IMR-90 (cell line): ENCODE results near the gene SLC38A3. TPM values are rescaled to one million over a fixed set of nuclear protein-coding genes. Genes with fewer than 3 reads are reported as not detected.
A peak's percentile ranks its signal among the peaks of the same experiment; 100 is the strongest.

Experiments
- ATAC-seq: fragments of 200-7000 bp; cut with Tn5 transposase; 2 replicates; pipeline ENCODE4 v1.9.1; 2020; ENCODE audit warnings: low read depth, mild to moderate bottlenecking, moderate library complexity
- BruUV-seq: library from RNA; stranded (reverse); fragments of 400-500 nt; replicated peaks from 2 replicates; lab custom pipeline; 2021; lab: Mats Ljungman, UMichigan
- CTCF ChIA-PET: fragments of 300-600 bp; formaldehyde crosslinking; extraction: SDS; loops from one replicate; lab custom pipeline; 2021; ENCODE audit warnings: antibody characterized with exemption; lab: Yijun Ruan, JAX
- POLR2A ChIA-PET: fragments of 300-600 bp; sonication (Branson Sonifier 250); formaldehyde crosslinking; loops from one replicate; lab custom pipeline; 2022; ENCODE audit warnings: antibody characterized with exemption; ENCODE audit not compliant: unreplicated experiment; lab: Charles Lee
- DNase-seq: peaks from one replicate; pipeline ENCODE4 v3.0.0; 2013
- H2AFZ ChIP-seq: replicated peaks from 2 replicates; pipeline ENCODE3; 2013; ENCODE audit warnings: low read length, mild to moderate bottlenecking; ENCODE audit not compliant: poor library complexity
- H2AK5ac ChIP-seq: 2 replicates; pipeline ENCODE4 v1.6.1; 2013; ENCODE audit warnings: low read depth, low read length, inconsistent platforms
- H2AK9ac ChIP-seq: replicated peaks from 2 replicates; pipeline ENCODE3; 2013; ENCODE audit warnings: mild to moderate bottlenecking, low read depth, low read length, moderate library complexity; ENCODE audit not compliant: poor library complexity
- H2BK120ac ChIP-seq: 2 replicates; pipeline ENCODE4 v1.6.1; 2013; ENCODE audit warnings: low read depth, low read length, inconsistent platforms
- H2BK15ac ChIP-seq: 3 replicates; pipeline ENCODE4 v1.6.1; 2013; ENCODE audit warnings: low read depth, low read length, inconsistent platforms
- H2BK20ac ChIP-seq: 2 replicates; pipeline ENCODE4 v1.6.1; 2013; ENCODE audit warnings: low read depth, mild to moderate bottlenecking, inconsistent platforms, low read length, moderate library complexity
- H2BK5ac ChIP-seq: 2 replicates; pipeline ENCODE4 v1.6.1; 2013; ENCODE audit warnings: mild to moderate bottlenecking, low read depth, low read length, inconsistent platforms; ENCODE audit not compliant: poor library complexity, severe bottlenecking
- H3K14ac ChIP-seq: replicated peaks from 2 replicates; pipeline ENCODE4 v1.6.1; 2013; ENCODE audit warnings: low read depth, low read length, inconsistent platforms
- H3K18ac ChIP-seq: 2 replicates; pipeline ENCODE4 v1.6.1; 2013; ENCODE audit warnings: low read depth, low read length, control low read depth
- H3K23ac ChIP-seq: 2 replicates; pipeline ENCODE4 v1.6.1; 2013; ENCODE audit warnings: low read depth, low read length, inconsistent platforms
- H3K27ac ChIP-seq: 2 replicates; pipeline ENCODE4 v1.5.1; 2013; ENCODE audit warnings: mild to moderate bottlenecking, control low read depth, low read length; ENCODE audit not compliant: insufficient read depth
- H3K27me3 ChIP-seq: 2 replicates; pipeline ENCODE4 v1.6.1; 2013; ENCODE audit warnings: low read length; ENCODE audit not compliant: control insufficient read depth, insufficient read depth
- H3K36me3 ChIP-seq: 2 replicates; pipeline ENCODE4 v1.6.1; 2013; ENCODE audit warnings: low read length, mixed read lengths; ENCODE audit not compliant: control insufficient read depth, insufficient read depth
- H3K4ac ChIP-seq: 2 replicates; pipeline ENCODE4 v1.6.1; 2013; ENCODE audit warnings: low read depth, low read length, inconsistent platforms
- H3K4me1 ChIP-seq: 2 replicates; pipeline ENCODE4 v1.6.1; 2013; ENCODE audit warnings: low read length, mixed read lengths; ENCODE audit not compliant: control insufficient read depth, insufficient read depth
- H3K4me2 ChIP-seq: 2 replicates; pipeline ENCODE4 v1.6.1; 2013; ENCODE audit warnings: low read depth, mild to moderate bottlenecking, control low read depth, low read length, moderate library complexity
- H3K4me3 ChIP-seq: 2 replicates; pipeline ENCODE4 v1.5.1; 2013; ENCODE audit warnings: low read depth, mild to moderate bottlenecking, control low read depth, low read length, moderate library complexity; ENCODE audit not compliant: insufficient read depth
- H3K56ac ChIP-seq: 2 replicates; pipeline ENCODE4 v1.6.1; 2013; ENCODE audit warnings: low read length, inconsistent platforms; ENCODE audit not compliant: insufficient read depth; ENCODE audit errors: extremely low read depth
- H3K79me1 ChIP-seq, 2 experiments: 2 replicates each; pipeline ENCODE4 v1.6.1; 2013; ENCODE audit warnings: low read length in 2 of 2, inconsistent platforms in 1 of 2, low read depth in 1 of 2
- H3K9ac ChIP-seq: 2 replicates; pipeline ENCODE4 v1.6.1; 2013; ENCODE audit warnings: low read depth, low read length, control low read depth
- H3K9me1 ChIP-seq: 2 replicates; pipeline ENCODE4 v1.6.1; 2013; ENCODE audit warnings: low read length, inconsistent platforms; ENCODE audit not compliant: insufficient read depth
- H3K9me3 ChIP-seq: 2 replicates; pipeline ENCODE4 v1.6.1; 2013; ENCODE audit warnings: low read length; ENCODE audit not compliant: control insufficient read depth, insufficient read depth
- H4K20me1 ChIP-seq: 2 replicates; pipeline ENCODE4 v1.6.1; 2013; ENCODE audit warnings: low read length, inconsistent platforms; ENCODE audit not compliant: insufficient read depth
- H4K5ac ChIP-seq: 2 replicates; pipeline ENCODE4 v1.6.1; 2013; ENCODE audit warnings: mild to moderate bottlenecking, low read depth, low read length, control low read depth
- H4K8ac ChIP-seq, 2 experiments: 2 replicates each; pipeline ENCODE4 v1.6.1; 2013; ENCODE audit warnings: low read depth in 2 of 2, low read length in 2 of 2, control low read depth in 1 of 2, inconsistent platforms in 1 of 2
- H4K91ac ChIP-seq: 2 replicates; pipeline ENCODE4 v1.6.1; 2013; ENCODE audit warnings: low read depth, low read length, inconsistent platforms; ENCODE audit not compliant: insufficient read depth
- CHD1 ChIP-seq: IDR thresholded peaks from 2 replicates; pipeline ENCODE4 v1.6.1; 2012; ENCODE audit warnings: low read depth, low read length, improper control_type of control experiment
- FOS ChIP-seq: fragments of 150-350 bp; IDR thresholded peaks from 2 replicates; pipeline ENCODE4 v1.6.1; 2016; ENCODE audit warnings: low read depth, low read length
- MAFK ChIP-seq: IDR thresholded peaks from 2 replicates; pipeline ENCODE4 v1.6.1; 2012; ENCODE audit warnings: low read depth, low read length, improper control_type of control experiment
- MAZ ChIP-seq: IDR thresholded peaks from 2 replicates; pipeline ENCODE4 v1.6.1; 2012; ENCODE audit warnings: low read depth, mild to moderate bottlenecking, low read length, improper control_type of control experiment, moderate library complexity, borderline replicate concordance
- NFE2L2 ChIP-seq: fragments of 150-350 bp; IDR thresholded peaks from 2 replicates; pipeline ENCODE4 v1.6.1; 2016; ENCODE audit warnings: low read depth, mild to moderate bottlenecking, low read length
- POLR2A ChIP-seq: IDR thresholded peaks from 2 replicates; pipeline ENCODE4 v1.6.1; 2012; ENCODE audit warnings: mild to moderate bottlenecking, low read depth, low read length
- RAD21 ChIP-seq: IDR thresholded peaks from 2 replicates; pipeline ENCODE4 v1.6.1; 2012; ENCODE audit warnings: low read length, improper control_type of control experiment
- RCOR1 ChIP-seq: IDR thresholded peaks from 2 replicates; pipeline ENCODE4 v1.6.1; 2012; ENCODE audit warnings: mild to moderate bottlenecking, low read length, improper control_type of control experiment; ENCODE audit not compliant: insufficient replicate concordance
- RFX5 ChIP-seq: IDR thresholded peaks from 2 replicates; pipeline ENCODE4 v1.8.0; 2012; ENCODE audit warnings: low read depth, mild to moderate bottlenecking, low read length, moderate library complexity
- SMC3 ChIP-seq: fragments of 150-350 bp; IDR thresholded peaks from 2 replicates; pipeline ENCODE4 v1.6.1; 2016; ENCODE audit warnings: low read depth, mild to moderate bottlenecking, antibody characterized with exemption, low read length, moderate library complexity
- whole genome bisulfite sequencing, 2 experiments: methylation state at CpG; one replicate each; pipeline versions ENCODE4 v1.1.5 to v1.1.7; 2013; ENCODE audit warnings: missing lambda C conversion rate in 2 of 2; ENCODE audit not compliant: insufficient read length in 1 of 2; ENCODE audit errors: extremely low coverage in 2 of 2; 5-methylcytosine and 5-hydroxymethylcytosine counted together
- dilution Hi-C: fragments of 300-500 bp; cut with HindIII; formaldehyde crosslinking; loops from one replicate; pipeline ENCODE4 v1.14.3; 2018; ENCODE audit warnings: low sequenced_read_pairs; ENCODE audit not compliant: unreplicated experiment
- in situ Hi-C: fragments of 300-500 bp; cut with MboI; formaldehyde crosslinking; loops from 3 replicates; pipeline ENCODE4 v1.14.3; 2019; ENCODE audit warnings: low sequenced_read_pairs, inconsistent platforms, mixed read lengths
- intact Hi-C: fragments of 100-400 bp; cut with micrococcal nuclease; formaldehyde crosslinking; loops from 2 replicates; pipeline ENCODE4 v1.10.0; 2022
- polyA plus RNA-seq, 3 experiments: library from polyadenylated mRNA; depleted of rRNA; stranded (reverse); fragments of >200 nt; gene quantifications; 2 replicates each; pipeline ENCODE4 v1.2.3, GENCODE V29; 2012; ENCODE audit warnings: low replicate concordance in 1 of 3
- total RNA-seq: library from RNA; depleted of rRNA; stranded (reverse); fragments of >200 nt; gene quantifications from 2 replicates; pipeline ENCODE4 v1.2.3, GENCODE V29; 2012
- TF ChIP-seq, protein P1 (sequence below): fragments of 150-350 bp; IDR thresholded peaks from 2 replicates; pipeline ENCODE4 v1.6.1; 2017; ENCODE audit warnings: mild to moderate bottlenecking, antibody characterized with exemption, low read length, low read depth
- TF ChIP-seq, protein P2 (sequence below): conservative IDR thresholded peaks from 2 replicates; pipeline ENCODE4 v1.5.1; 2012; ENCODE audit warnings: mild to moderate bottlenecking, low read depth, low read length, improper control_type of control experiment

SLC38A3 gene
- total and polyA plus RNA-seq, 2 of the 4 experiments (the other 2 are of a cell fraction) = 0.12 to 0.36 TPM

DNA sequence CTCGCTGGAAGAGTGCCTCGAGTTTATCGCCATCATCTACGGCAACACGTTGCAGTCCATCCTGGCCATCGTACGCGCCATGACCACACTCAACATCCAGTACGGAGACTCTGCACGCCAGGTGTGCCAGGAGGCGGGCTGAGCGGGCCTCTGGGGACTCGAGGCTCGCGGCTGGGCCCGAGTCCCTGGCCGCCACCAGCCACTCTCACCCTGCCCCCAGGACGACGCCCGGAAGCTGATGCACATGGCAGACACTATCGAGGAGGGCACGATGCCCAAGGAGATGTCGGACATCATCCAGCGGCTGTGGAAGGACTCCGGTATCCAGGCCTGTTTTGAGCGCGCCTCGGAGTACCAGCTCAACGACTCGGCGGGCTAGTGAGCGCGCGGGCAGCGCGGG is 11.8 kb upstream of the SLC38A3 start:
- Histone ChIP-seq H3K79me1 (no peaks in the 10 kb centered on the region), H3K4me3 (no peak overlapping the region), H2AK5ac (no peak overlapping the region), H3K4ac (no peak overlapping the region), H3K9ac (no peak overlapping the region), H2BK5ac (no peak overlapping the region), H4K91ac (no peak overlapping the region), H3K18ac (no peak overlapping the region), H4K5ac (no peak overlapping the region), H3K9me3 (no peaks in the 10 kb centered on the region), H3K27ac (no peak overlapping the region), H3K36me3 (peaks cover 2% of the 10 kb centered on the region; the same call in 1 of the 2 replicates), H2BK20ac (no peak overlapping the region), H3K4me2 (no peak overlapping the region), H4K20me1 (peaks cover 4% of the 10 kb centered on the region; the same call in 1 of the 2 replicates), H2BK120ac (no peak overlapping the region), H3K23ac (no peak overlapping the region), H2AFZ (peak overlapping the region; percentile 33), H3K56ac (no peak overlapping the region), H3K9me1 (no peaks in the 10 kb centered on the region), H3K27me3 (peaks cover 29% of the 10 kb centered on the region), H3K14ac (no peak overlapping the region), H2AK9ac (no peak overlapping the region), H3K4me1 (no peaks in the 10 kb centered on the region), H2BK15ac (no peak overlapping the region), H4K8ac (no peak overlapping the region)
- no TSS peak for BruUV-seq
- in situ Hi-C loops (loop anchor here (5.0 kb wide), 2 partner anchors 34 to 79 kb away; no protein-coding TSS in a partner anchor), intact Hi-C loops (no loop called here), dilution Hi-C loops (no loop called here)
- WGBS, 2 experiments = 52% methylated on average over 36 of the region's 36 CpGs; no CpG with 5 or more reads in 1 of the 2 experiments
- ChIA-PET POLR2A (no interaction called here), CTCF (no interaction called here)
- TF ChIP-seq NFE2L2 (no peak), MAFK (no peak), RFX5 (no peak), RCOR1 (no peak), CHD1 (no peak), FOS (no peak), RAD21 (no peak), SMC3 (no peak), MAZ (no peak), POLR2A (no peak)
- TF ChIP-seq, protein P1, sequence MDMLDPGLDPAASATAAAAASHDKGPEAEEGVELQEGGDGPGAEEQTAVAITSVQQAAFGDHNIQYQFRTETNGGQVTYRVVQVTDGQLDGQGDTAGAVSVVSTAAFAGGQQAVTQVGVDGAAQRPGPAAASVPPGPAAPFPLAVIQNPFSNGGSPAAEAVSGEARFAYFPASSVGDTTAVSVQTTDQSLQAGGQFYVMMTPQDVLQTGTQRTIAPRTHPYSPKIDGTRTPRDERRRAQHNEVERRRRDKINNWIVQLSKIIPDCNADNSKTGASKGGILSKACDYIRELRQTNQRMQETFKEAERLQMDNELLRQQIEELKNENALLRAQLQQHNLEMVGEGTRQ = no peak
- TF ChIP-seq, protein P2, sequence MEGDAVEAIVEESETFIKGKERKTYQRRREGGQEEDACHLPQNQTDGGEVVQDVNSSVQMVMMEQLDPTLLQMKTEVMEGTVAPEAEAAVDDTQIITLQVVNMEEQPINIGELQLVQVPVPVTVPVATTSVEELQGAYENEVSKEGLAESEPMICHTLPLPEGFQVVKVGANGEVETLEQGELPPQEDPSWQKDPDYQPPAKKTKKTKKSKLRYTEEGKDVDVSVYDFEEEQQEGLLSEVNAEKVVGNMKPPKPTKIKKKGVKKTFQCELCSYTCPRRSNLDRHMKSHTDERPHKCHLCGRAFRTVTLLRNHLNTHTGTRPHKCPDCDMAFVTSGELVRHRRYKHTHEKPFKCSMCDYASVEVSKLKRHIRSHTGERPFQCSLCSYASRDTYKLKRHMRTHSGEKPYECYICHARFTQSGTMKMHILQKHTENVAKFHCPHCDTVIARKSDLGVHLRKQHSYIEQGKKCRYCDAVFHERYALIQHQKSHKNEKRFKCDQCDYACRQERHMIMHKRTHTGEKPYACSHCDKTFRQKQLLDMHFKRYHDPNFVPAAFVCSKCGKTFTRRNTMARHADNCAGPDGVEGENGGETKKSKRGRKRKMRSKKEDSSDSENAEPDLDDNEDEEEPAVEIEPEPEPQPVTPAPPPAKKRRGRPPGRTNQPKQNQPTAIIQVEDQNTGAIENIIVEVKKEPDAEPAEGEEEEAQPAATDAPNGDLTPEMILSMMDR = no peak
- ATAC-seq = no peak
- DNase-seq = no peak
